ENCODE results near the gene LIN52. TPM values are rescaled to one million over a fixed set of nuclear protein-coding genes. Genes with fewer than 3 reads are reported as not detected.

Gene LIN52
- total and polyA plus RNA-seq, 2 of the 8 experiments (the other 6 are each of a cell fraction or from before 2014, with no cell fraction given), result 6.8 to 11.6 TPM

GRCh38 chr14:74205882-74206281, 121.1 kb downstream of the LIN52 start (continued):
- TF ChIP-seq GTF2F1 (IDR thresholded peaks at IDR 0.05; ENCODE audit: borderline replicate concordance, low read depth, low read length) (no peak), ZNF274 (IDR thresholded peaks at IDR 0.05; ENCODE audit: borderline replicate concordance, extremely low read depth, low read length) (no peak), HDAC6 (IDR thresholded peaks at IDR 0.05; ENCODE audit: low read depth, low read length) (no peak), RNF2 (IDR thresholded peaks at IDR 0.05; ENCODE audit: borderline replicate concordance, low read depth, low read length, missing control alignments, poor library complexity, severe bottlenecking) (no peak), JUND (IDR thresholded peaks at IDR 0.05; ENCODE audit: low read length) (no peak), GABPA (IDR thresholded peaks at IDR 0.05; ENCODE audit: borderline replicate concordance, insufficient read depth, low read length) (no peak), BRCA1 (IDR thresholded peaks at IDR 0.05; ENCODE audit: low read depth, low read length) (no peak), RBBP5 (IDR thresholded peaks at IDR 0.05; ENCODE audit: borderline replicate concordance, low read depth, low read length) (no peak)

Measured in H1 (cell line).